Subcutaneous abdominal adipose tissue (tissue), 5 donors: ENCODE measurements around the gene TMEM272.
A peak's percentile ranks its signal among the peaks of the same experiment; 100 is the strongest.

Source experiments
- H3K27ac ChIP-seq: one replicate; pipeline ENCODE4 v1.7.0; 2013; ENCODE audit warnings: low read depth, mild to moderate bottlenecking, inconsistent platforms, low read length, moderate library complexity
- H3K27me3 ChIP-seq, 5 donors: one replicate each; pipeline ENCODE4 v1.7.0; 2013; ENCODE audit warnings: low read length in 5 of 5, inconsistent platforms in 1 of 5; ENCODE audit not compliant: control insufficient read depth in 5 of 5, insufficient read depth in 4 of 5
- H3K36me3 ChIP-seq, 5 donors: one replicate each; pipeline ENCODE4 v1.7.0; 2013; ENCODE audit warnings: low read length in 5 of 5; ENCODE audit not compliant: control insufficient read depth in 5 of 5, insufficient read depth in 5 of 5
- H3K4me1 ChIP-seq, 5 donors: one replicate each; pipeline ENCODE4 v1.7.0; 2013; ENCODE audit warnings: low read length in 5 of 5, mild to moderate bottlenecking in 3 of 5, moderate library complexity in 1 of 5; ENCODE audit not compliant: control insufficient read depth in 5 of 5, insufficient read depth in 5 of 5
- H3K4me3 ChIP-seq, 5 donors: one replicate each; pipeline ENCODE4 v1.7.0; 2013; ENCODE audit warnings: low read length in 5 of 5, low read depth in 1 of 5
- H3K9ac ChIP-seq, 5 donors: one replicate each; pipeline ENCODE4 v1.7.0; 2013; ENCODE audit warnings: low read length in 5 of 5, mild to moderate bottlenecking in 4 of 5, moderate library complexity in 3 of 5
- H3K9me3 ChIP-seq, 5 donors: one replicate each; pipeline ENCODE4 v1.7.0; 2013; ENCODE audit warnings: low read length in 5 of 5; ENCODE audit not compliant: control insufficient read depth in 5 of 5
- donor health status: healthy.
- donor health status: healthy.
- donor health status: healthy.
- donor health status: healthy.
- donor health status: healthy.

The TMEM272 gene

DNA sequence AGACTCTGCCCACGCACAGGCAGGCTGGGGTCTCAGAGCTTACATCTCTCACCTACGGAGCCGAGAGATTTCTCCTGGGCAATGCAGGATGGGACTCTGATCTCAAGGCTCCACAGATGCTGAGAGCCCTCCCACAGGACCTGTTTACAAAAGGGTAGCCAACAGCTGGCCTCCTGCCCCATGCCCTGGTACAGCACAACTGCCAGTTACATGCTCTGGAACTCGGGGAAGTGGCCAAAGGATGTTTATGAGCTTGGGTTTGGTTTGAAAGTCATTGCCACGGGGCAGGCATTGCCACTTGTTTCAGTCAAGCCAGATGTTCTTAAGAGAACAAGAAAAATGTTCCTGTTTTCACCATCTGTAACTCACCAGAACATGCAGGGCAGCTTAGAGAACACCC is 44.5 kb downstream of the TMEM272 start:
- peaks cover 17 to 51% (median 49%) of the 10 kb centered on the region in 5 donors for H3K4me1 ChIP-seq
- peaks cover 0 to 31% (median 28%) of the 10 kb centered on the region in 5 donors for H3K36me3 ChIP-seq
- H3K27me3 ChIP-seq = no peaks in the 10 kb centered on the region
- no peak overlapping the region for H3K4me3 ChIP-seq
- no peak overlapping the region for H3K9ac ChIP-seq
- H3K9me3 ChIP-seq = no peaks in the 10 kb centered on the region
- peak overlapping the region; percentile 99 for H3K27ac ChIP-seq

DNA sequence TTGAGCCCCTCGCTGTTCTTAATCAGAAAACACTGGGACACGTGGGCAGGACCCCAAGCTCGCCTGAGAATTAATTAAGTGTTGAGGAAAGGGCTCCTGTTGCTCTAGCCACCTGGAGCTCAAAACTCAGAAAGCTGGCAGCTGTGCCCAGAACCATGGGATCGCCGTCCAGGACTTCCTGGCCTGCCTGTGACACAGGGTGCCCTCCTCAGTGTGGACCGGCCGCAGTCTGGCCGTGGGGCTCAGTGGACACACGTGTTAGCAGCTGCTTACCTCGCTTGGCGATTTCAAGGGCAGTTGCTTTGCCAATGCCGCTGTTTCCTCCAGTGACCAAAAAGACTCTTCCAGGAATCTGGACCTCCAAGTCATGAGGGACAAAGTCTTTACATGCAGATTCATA is 45.7 kb downstream of the TMEM272 start:
- Histone ChIP-seq H3K36me3 (peaks cover 0 to 38% (median 28%) of the 10 kb centered on the region in 5 donors), H3K4me3 (no peak overlapping the region), H3K27ac (no peak overlapping the region), H3K9ac (no peak overlapping the region), H3K4me1 (peaks cover 15 to 39% (median 37%) of the 10 kb centered on the region in 5 donors), H3K27me3 (no peaks in the 10 kb centered on the region), H3K9me3 (no peaks in the 10 kb centered on the region)

DNA sequence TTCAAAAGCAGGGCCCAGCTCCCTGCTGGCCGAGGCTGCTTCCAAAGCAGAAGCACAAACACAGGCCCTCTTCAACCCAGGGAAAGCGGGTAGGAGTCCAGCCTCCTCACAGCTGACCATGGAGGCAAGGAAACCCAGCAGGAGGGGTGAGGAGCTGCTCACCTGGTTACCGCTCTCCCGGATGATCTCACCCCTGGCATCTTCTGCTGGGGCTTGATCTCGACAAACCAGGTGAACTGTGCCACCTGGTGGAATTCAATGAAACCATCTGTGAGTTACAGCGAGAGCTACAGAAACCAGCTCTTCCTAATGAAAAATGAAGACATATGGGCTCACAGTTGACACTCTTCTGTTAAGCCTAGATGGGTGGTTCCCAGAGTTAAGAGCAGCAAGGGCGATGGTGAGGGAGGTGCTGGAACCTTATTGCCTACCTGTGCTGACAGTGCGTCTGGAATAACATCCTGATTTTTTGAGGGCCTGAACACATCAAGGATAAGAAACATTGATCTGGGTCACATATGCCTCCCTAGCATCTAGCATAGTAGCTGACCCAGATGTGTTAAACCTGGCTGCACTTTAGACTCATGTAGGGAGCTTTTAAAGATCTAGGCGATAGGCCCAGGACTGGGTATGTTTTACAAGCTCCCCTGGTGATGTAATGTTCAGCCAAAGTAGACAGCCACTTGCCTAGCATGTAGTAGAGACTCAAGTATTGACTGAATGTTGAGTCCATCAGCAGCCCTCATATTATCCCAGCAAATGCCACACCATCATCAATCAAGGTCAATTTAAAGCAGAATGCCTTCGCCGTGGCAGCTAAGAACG is 47.1 kb downstream of the TMEM272 start:
- Histone ChIP-seq H3K9me3 (no peaks in the 10 kb centered on the region), H3K27me3 (no peaks in the 10 kb centered on the region), H3K36me3 (peaks cover 0 to 41% (median 29%) of the 10 kb centered on the region in 5 donors), H3K9ac (no peak overlapping the region), H3K27ac (no peak overlapping the region), H3K4me3 (no peak overlapping the region), H3K4me1 (peaks cover 11 to 39% (median 35%) of the 10 kb centered on the region in 5 donors)

DNA sequence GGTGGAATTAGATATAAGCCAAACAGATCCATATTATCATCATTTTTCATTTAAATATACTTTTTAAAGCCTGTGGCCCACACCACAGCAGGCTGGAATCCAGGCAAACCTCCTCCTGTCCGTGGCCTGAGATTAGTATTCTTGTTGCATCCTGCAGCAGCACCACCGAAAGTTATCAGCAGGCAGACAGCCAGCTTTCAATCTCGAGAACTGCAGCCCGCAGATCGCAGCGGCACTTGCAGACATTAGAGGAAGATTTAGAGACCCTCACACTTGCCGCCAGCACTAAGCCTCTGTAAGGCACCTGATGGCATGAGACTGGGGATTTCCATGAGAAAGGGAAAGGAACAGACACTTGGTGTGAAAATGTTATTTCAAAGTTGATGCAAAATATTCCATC is 48.4 kb downstream of the TMEM272 start:
- Histone ChIP-seq H3K27me3 (no peaks in the 10 kb centered on the region), H3K4me1 (peaks cover 1 to 26% (median 22%) of the 10 kb centered on the region in 5 donors), H3K27ac (no peak overlapping the region), H3K36me3 (peaks cover 0 to 41% (median 29%) of the 10 kb centered on the region in 5 donors), H3K4me3 (no peak overlapping the region), H3K9me3 (no peaks in the 10 kb centered on the region), H3K9ac (no peak overlapping the region)

DNA sequence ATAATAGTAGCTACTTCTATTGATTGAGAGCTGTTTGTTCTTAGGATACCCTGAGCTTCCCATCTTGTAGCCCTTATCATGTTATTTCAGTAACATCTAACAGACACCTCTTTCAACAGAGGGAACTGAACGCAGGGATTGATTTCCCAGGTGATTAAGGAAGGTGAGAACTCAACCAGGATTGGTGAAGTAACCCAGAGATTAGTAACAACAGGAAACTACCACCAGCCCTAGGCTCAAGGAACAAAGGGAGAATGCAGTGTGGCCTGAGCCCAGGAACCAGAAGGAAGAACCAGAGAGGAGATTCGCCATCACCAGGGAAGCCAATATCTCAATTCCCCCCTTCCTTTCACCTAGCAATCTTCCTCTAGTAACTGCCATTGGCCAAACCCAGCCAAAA is 49.6 kb downstream of the TMEM272 start:
- H3K27me3 ChIP-seq = no peaks in the 10 kb centered on the region
- H3K36me3 ChIP-seq = peaks cover 0 to 41% (median 29%) of the 10 kb centered on the region in 5 donors
- H3K9ac ChIP-seq = no peak overlapping the region
- no peak overlapping the region for H3K27ac ChIP-seq
- H3K4me3 ChIP-seq = no peak overlapping the region
- peaks cover 0 to 15% (median 11%) of the 10 kb centered on the region in 5 donors for H3K4me1 ChIP-seq
- no peaks in the 10 kb centered on the region for H3K9me3 ChIP-seq

DNA sequence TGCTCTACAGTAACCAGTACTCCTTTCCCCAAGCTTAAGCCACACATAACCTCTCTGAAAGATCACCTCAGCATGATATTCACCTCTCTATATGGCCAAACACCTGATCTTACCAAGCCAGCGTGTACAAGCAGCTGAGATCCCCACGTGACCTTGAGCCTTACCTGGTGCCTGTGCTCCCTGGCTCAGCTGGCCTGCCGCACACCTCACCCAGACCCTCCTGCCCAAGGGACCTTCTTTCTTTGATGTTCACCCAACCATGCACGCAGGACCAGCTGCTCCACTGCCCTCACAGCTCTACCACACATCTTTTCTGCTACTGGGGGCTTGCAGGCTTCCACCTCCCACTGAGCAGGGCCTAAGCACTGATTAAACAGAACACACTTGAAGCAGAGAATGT is 50.0 kb downstream of the TMEM272 start:
- Histone ChIP-seq H3K4me3 (no peak overlapping the region), H3K4me1 (peaks cover 0 to 10% (median 6%) of the 10 kb centered on the region in 5 donors), H3K36me3 (peaks cover 0 to 41% (median 29%) of the 10 kb centered on the region in 5 donors), H3K27ac (no peak overlapping the region), H3K27me3 (no peaks in the 10 kb centered on the region), H3K9ac (no peak overlapping the region), H3K9me3 (no peaks in the 10 kb centered on the region)

DNA sequence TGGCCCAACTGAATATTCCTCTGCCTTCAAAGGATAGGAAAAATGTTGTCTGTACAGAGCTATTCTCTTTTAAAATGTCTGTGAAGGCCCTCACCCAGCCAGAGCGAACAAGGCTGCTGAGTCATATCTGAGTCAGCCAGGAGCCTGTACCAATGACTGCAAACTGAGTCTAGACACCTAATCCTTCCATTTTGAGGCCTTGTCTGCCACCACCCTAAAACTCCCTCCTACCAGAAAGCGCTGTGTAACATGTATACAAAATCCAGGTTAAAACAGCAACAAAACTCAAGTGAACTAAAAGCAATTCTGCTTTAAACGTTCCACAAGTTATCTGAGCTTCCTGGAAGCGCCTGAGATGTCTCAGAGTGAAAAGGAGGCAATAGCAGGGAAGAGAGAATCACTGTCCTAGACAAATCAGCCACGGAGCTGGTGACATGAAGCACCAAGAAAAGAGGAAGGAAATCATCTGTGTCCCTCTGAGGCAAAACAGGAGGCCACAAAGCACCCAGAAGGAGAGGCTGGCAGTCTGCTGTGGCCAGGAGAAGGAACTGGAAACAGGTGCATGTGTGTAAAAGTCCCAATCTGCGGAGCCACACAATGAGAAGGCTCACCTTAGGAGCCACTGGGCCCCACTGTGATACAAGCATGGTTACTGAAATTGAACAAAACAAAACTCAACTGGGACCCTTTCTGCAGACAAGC is 51.3 kb downstream of the TMEM272 start:
- no peaks in the 10 kb centered on the region for H3K27me3 ChIP-seq
- peaks cover 0 to 46% (median 30%) of the 10 kb centered on the region in 5 donors for H3K36me3 ChIP-seq
- no peaks in the 10 kb centered on the region for H3K9me3 ChIP-seq
- no peak overlapping the region for H3K27ac ChIP-seq
- no peak overlapping the region for H3K4me3 ChIP-seq
- H3K9ac ChIP-seq = no peak overlapping the region
- H3K4me1 ChIP-seq = peaks cover 0 to 9% (median 3%) of the 10 kb centered on the region in 5 donors

DNA sequence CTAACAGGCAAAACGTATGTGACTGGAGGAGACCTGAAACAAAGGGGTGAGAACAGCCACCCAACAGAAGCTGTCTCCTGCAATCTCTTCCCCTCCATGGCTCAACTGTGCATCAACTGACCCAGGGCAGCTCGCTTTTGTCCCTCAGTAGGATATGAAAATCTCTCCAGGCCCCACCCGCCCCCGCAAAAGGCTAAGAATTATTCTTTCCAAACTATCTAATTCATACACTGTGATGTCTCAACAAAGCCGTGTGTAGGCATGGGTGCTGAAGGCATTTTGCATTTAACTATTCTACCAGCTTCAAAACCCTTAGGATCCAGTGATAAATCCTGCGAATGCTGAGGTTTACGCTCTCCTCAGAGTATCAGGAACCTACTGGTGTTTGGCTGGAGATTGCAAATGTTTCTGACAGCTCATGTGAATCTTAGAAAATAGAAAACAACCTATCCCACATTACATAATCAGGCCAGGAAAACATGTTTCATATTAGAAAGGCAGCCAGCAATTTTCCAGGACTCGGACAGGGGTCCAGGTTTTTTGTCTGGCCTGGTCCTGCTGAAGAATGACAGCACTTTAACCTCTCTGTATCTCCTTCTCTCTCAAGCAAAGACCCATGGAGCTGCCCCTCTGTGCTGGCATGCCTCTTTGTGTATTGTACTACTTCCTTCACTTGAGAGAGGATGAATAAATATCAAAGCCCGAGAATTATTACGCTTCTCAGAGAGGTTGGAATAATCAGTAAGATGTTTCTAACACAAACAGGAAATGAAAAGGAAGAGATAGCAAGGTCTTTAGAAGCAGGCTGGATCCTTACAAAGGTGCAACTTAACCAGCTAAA is 58.3 kb downstream of the TMEM272 start:
- peak overlapping the region in 1 of 5 donors; percentile 41 for H3K9ac ChIP-seq
- no peaks in the 10 kb centered on the region for H3K27me3 ChIP-seq
- peaks cover 19 to 29% (median 26%) of the 10 kb centered on the region in 5 donors for H3K4me1 ChIP-seq
- H3K9me3 ChIP-seq = no peaks in the 10 kb centered on the region
- peaks cover 0 to 10% (median 4%) of the 10 kb centered on the region in 5 donors for H3K36me3 ChIP-seq
- peak overlapping the region in 4 of 5 donors; percentile 7 to 36 (median 26) for H3K4me3 ChIP-seq
- H3K27ac ChIP-seq = peak overlapping the region; percentile 87

DNA sequence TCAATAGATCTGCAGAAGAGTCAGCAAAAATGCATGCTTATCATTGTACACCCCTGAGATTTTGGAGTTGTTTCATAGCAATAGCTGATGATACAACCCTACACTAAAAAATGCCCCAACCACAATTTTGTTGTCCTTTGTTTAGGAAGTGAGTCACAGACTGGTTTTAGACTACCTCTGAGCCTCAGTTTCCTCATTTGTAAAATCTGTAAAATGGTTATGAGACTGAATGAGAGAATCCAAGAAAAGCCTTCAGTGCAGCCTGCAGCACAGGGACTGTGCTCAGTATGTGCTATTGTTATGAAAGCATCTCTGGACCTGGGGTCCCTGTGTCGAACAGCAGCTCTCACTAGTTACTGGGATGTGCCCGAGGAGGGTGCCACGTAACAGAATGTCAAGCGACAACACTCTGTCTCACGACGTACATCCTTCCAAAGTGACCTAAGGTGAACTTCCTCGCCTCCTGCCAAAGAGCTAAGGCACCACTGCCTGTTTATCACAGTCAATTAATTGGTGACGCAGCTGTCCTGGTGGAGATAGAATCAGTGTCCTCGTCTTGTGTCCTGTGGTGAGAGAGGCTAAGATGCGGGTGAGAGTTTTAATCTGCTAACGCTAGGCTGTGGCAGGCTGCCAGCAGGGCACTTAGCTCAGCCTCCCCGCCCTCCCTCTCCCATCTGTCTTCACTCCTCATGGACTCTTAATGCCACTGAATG is 59.1 kb downstream of the TMEM272 start:
- Histone ChIP-seq H3K4me1 (peaks cover 19 to 33% (median 30%) of the 10 kb centered on the region in 5 donors), H3K27ac (peak overlapping the region; percentile 87), H3K36me3 (peaks cover 0 to 14% (median 3%) of the 10 kb centered on the region in 5 donors), H3K27me3 (no peaks in the 10 kb centered on the region), H3K9ac (peak overlapping the region in 1 of 5 donors; percentile 41), H3K4me3 (peak overlapping the region in 4 of 5 donors; percentile 7 to 36 (median 26)), H3K9me3 (no peaks in the 10 kb centered on the region)
